GM12873 (cell line): Measurements from ENCODE around the gene HES1.

Source experiments
- TF ChIP-seq, protein P1 (sequence below): IDR thresholded peaks from 2 replicates; pipeline ENCODE4 v1.5.1; 2012; ENCODE audit warnings: low read depth, mild to moderate bottlenecking, moderate library complexity, low read length, control low read depth; ENCODE audit not compliant: insufficient read depth; ENCODE audit errors: missing control alignments

The HES1 gene

DNA sequence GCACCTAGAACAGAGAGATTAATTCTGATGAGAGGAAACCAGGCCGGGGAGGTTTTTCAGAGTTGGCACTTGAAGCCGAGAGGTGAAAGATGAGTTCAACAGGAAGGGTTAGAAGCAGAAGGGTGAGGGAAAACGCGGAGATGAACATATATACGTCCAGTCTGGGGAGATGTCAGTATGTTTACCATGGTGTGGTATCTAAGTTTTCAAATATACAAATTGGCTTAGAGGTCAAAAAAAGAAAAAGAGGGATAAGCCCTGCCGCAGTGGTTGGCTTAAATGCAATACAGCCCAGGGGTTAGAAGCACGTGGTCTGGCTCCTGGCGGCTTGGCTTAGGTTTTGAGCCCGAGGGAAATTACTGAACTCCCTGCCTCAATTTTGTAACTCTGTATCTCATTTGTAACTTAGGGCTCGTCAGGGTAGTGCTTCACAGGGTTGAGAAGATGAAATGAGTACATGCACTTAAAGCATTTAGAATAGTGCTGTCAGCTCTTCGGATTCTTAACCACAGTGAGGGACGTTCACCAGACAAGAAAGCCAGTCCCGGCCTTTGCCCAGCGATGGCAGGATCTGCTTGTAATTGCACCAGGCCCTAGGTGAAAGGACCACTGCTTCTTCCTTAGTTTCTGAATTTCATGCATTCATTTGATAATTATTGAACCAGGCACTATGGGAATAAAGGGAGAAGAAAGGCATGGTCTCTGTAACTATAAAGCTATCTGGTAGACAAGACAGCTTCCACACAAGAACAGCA, 6.4 kb downstream of the HES1 start:
- TF ChIP-seq, protein P1, sequence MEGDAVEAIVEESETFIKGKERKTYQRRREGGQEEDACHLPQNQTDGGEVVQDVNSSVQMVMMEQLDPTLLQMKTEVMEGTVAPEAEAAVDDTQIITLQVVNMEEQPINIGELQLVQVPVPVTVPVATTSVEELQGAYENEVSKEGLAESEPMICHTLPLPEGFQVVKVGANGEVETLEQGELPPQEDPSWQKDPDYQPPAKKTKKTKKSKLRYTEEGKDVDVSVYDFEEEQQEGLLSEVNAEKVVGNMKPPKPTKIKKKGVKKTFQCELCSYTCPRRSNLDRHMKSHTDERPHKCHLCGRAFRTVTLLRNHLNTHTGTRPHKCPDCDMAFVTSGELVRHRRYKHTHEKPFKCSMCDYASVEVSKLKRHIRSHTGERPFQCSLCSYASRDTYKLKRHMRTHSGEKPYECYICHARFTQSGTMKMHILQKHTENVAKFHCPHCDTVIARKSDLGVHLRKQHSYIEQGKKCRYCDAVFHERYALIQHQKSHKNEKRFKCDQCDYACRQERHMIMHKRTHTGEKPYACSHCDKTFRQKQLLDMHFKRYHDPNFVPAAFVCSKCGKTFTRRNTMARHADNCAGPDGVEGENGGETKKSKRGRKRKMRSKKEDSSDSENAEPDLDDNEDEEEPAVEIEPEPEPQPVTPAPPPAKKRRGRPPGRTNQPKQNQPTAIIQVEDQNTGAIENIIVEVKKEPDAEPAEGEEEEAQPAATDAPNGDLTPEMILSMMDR = no peak

DNA sequence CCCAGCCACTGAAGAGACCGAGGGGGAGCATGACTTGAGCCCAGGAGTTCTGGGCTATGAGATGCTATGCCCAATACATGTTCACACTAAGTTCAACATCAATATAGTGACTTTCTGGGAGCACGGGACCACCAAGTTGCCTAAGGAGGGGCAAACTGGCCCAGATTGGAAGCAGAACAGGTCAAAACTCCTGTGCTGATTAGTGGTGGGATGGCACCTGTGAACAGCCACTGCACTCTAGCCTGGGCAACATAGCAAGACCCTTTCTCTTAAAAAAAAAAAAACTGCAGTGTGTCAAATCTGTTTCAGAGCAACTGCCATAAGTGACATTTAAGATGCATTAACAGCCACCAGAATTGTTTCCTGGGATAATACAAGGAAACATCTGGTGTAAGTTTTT, 9.8 kb downstream of the HES1 start:
- TF ChIP-seq, protein P1 = no peak

DNA sequence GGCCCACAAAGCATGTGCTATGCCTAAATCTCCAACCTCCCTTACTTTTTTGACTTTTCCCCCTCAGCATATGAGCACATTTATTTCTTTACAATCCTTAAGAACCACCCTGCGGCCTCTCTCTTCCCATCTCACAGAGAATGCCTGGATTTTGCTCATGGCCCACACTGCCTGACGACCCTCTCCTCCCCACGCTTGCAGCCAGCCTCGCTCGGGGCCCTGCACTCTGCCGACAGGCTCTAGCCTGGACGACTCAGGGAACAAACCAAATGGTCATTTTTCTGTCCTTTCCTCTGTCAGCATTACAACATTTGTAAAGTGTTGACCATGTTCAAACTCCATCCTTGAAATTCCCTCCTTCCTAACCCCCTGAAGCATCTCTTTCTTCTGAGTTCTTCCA, 11.7 kb downstream of the HES1 start:
- TF ChIP-seq, protein P1 = no peak

DNA sequence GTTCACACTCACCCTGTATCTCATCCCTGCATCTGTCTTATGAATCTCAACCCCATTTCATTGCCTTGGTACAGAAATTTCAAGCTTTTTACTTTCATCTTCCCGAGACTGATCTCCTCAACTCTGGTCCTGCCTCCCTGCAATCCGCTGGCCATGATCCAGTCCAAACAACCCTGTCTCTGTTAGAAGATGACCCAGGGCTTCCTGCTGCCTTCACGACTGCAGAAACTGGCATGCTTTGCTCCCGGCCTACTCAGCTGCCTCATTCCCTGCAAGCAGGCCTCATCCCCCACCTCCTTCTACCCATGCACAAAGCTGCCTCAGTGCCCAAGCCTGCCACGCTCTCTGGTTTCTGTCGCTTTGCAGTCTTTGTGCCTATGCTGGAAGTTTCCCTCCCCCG, 12.4 kb downstream of the HES1 start:
- TF ChIP-seq, protein P1 = no peak

DNA sequence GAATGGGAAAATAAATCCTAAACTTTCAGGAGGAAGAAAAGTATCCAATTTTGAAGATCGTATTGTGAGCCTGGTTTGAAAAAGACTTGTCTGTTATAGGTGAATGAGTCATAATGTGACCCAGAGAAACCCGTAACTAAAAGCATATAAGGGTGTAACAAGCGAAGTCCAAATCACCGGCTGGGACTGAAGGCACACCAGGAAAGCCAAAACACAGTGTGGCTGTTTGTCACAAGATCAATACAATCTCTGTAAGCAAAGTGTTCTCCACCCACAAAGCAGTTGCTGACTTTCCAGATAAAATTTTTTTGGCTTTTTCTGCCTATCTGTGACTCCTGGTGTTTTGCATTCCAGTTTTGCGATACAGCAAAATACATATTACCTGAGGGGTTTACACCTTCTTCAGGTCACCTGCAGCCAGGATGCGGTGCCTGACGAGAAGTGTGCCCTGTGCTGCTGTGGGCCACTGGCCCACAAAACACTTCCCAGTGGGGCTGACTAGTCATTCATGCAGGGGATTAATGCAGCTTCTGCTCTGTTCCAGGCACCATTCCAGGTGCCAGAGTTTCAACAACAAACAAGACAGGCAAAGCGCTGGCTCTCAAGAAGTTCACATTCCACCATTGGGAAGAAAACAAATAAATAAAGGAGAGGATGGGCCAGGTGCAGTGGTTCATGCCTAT, 14.4 kb downstream of the HES1 start:
- TF ChIP-seq, protein P1 = no peak

DNA sequence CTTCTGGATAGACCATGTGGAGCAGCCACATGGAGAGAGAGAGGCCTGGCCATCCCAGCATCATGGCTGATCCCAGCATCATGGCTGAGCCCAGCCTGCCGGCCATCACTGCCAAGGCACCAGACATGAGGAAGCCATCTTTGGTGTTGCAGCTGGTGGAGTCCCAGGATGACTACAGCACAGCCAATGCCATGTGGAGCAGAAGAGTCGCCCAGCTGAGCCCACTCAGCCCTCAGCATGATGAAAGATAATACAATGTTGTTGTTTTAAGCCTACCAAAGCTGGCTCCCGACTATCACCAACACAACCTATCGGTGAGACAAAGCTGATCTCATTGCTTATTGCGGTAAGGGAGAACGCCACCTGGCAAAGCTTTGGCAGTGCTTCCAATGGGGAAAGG, 18.4 kb downstream of the HES1 start:
- TF ChIP-seq, protein P1 = no peak

DNA sequence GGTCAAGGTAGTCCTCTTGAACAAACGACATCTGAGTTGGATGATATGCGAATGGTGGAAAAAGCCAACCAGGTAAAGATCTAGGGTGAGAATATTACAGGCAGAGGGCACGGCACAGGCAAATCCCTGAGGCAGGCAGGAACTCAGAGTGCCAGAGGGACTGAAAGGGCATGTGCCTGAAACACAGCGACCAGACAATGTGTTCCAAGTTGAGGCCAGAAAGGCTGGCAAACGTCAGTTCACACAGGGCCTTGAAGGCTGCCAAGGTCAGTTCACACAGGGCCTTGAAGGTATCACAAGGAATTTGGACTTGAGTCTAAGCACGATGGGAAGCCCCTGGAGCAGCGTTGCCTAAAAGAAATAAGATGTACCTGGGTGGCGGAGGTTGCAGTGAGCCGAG, 20.1 kb downstream of the HES1 start:
- TF ChIP-seq, protein P1 = no peak
